MG63 (cell line): ENCODE measurements around the gene PRSS35. TPM values are rescaled to one million over a fixed set of nuclear protein-coding genes. Genes with fewer than 3 reads are reported as not detected.
"Not testable (repeated sequence)": the region's sequence is repeated elsewhere in the genome, so short reads cannot be mapped to it uniquely, and the experiment has no call there.

ENCODE experiments used
- DNase-seq: peaks from one replicate; pipeline ENCODE4 v3.0.0-alpha.2; 2020
- H3K27me3 ChIP-seq: fragments of 250-450 bp; sonication (Bioruptor Pico); 2 replicates; pipeline ENCODE4 v1.5.1; 2020; ENCODE audit warnings: mild to moderate bottlenecking, moderate library complexity
- H3K36me3 ChIP-seq: fragments of 250-450 bp; sonication (Bioruptor Pico); 2 replicates; pipeline ENCODE4 v1.5.1; 2020; ENCODE audit warnings: mild to moderate bottlenecking, moderate library complexity
- H3K4me3 ChIP-seq: fragments of 250-450 bp; sonication (Bioruptor Pico); 2 replicates; pipeline ENCODE4 v1.5.1; 2020; ENCODE audit warnings: mild to moderate bottlenecking, moderate library complexity
- H3K9me3 ChIP-seq: fragments of 250-450 bp; sonication (Bioruptor Pico); 2 replicates; pipeline ENCODE4 v1.5.1; 2020; ENCODE audit warnings: mild to moderate bottlenecking, moderate library complexity
- total RNA-seq: library from RNA; depleted of rRNA; stranded (reverse); fragments of >200 nt; shearing (Covaris generic); gene quantifications from 2 replicates; pipeline ENCODE4 v1.2.3, GENCODE V29; 2014; ENCODE audit warnings: low replicate concordance; rRNA removed

The PRSS35 gene
- 0.72 and 1.2 TPM in 2 replicates for total RNA-seq

GRCh38 chr6:83511901-83512681 lies at the start of gene PRSS35:
PRSS35 (plus strand) TSS chr6:83512534; CDS start chr6:83523442, 10,908 bp downstream.
- H3K36me3 ChIP-seq: no peaks in the 10 kb centered on the region
- peak; percentile 31 for DNase-seq

DNA sequence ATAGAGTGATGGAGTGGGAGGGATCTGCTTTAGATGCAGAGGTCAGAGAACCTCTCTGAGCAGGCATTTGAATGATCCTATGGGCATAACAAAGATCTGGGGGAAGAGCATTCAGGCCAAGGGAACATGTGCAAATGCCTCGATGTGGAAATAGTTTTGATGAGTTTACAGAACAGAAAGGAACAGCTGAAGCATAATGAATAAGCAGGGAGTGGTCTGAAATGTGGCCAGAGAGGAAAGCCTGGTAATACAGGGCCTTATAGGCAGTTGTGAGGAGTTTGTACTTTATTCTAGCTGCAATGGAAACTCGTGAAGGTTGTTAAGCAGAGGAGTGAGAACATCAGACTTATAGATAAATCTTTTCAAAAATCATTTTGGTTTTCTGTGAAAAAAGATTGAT lies 48.4 kb upstream of the PRSS35 start:
- H3K4me3 ChIP-seq: no peak overlapping the region
- H3K9me3 ChIP-seq: no peaks in the 10 kb centered on the region
- no peaks in the 10 kb centered on the region; the same call in 1 of the 2 replicates for H3K27me3 ChIP-seq
- DNase-seq: no peak
- no peaks in the 10 kb centered on the region for H3K36me3 ChIP-seq

More at GRCh38 chr6:83511901-83512681, at the start of gene PRSS35:
- Histone ChIP-seq H3K4me3 (peak within 1 kb of the TSS; percentile 19; the same call in 1 of the 2 replicates), H3K27me3 (no peaks in the 10 kb centered on the region), H3K9me3 (no peaks in the 10 kb centered on the region)

GRCh38 chr6:83464381-83465140 lies 47.8 kb upstream of the PRSS35 start:
- no peak overlapping the region for H3K4me3 ChIP-seq
- H3K9me3 ChIP-seq: no peaks in the 10 kb centered on the region
- no peaks in the 10 kb centered on the region for H3K36me3 ChIP-seq
- DNase-seq: no peak
- H3K27me3 ChIP-seq: no peaks in the 10 kb centered on the region; the same call in 1 of the 2 replicates

DNA sequence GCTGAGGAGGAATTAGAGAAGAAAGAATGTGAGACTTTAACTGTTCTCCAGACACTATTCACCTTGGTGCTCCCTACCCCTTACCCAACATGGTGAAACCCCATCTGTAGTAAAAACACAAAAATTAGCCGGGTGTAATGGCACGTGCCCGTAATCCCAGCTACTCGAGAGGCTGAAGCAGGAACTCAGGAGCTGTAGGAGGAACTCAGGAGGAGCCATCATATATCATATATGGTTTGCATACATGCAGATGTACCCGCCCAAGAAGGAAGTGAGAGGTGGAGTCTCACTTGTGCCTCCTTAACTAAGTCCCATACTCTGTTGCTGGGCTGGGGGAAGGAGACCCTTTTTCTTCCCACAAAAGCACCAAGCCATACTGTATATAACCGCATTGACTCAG lies 46.0 kb upstream of the PRSS35 start:
- DNase-seq: no peak
- no peaks in the 10 kb centered on the region for H3K9me3 ChIP-seq
- no peaks in the 10 kb centered on the region for H3K36me3 ChIP-seq
- no peaks in the 10 kb centered on the region; the same call in 1 of the 2 replicates for H3K27me3 ChIP-seq
- no peak overlapping the region for H3K4me3 ChIP-seq

DNA sequence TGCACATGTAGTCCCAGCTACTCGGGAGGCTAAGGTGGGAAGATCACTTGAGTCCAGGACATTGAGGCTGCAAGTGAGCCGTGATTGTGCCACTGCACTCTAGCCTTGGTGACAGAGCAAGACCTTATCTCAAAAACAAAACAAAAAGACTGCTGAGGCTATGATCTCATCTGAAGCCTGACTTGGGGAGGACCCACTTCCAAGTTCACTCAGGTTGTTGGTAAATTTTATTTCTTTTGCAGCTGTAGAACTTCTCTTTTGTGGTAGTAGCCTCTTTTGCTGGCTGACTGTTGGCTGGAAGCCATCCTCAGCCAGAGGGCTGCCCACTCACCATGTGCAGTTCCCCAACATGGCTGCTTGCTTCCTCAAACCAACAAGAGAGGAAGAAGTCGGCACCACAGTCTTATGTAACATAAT lies 44.7 kb upstream of the PRSS35 start:
- no peaks in the 10 kb centered on the region for H3K9me3 ChIP-seq
- H3K27me3 ChIP-seq: no peaks in the 10 kb centered on the region; the same call in 1 of the 2 replicates
- H3K36me3 ChIP-seq: no peaks in the 10 kb centered on the region
- H3K4me3 ChIP-seq: no peak overlapping the region
- no peak for DNase-seq

GRCh38 chr6:83470001-83470400 lies 42.3 kb upstream of the PRSS35 start:
- Histone ChIP-seq H3K4me3 (no peak overlapping the region), H3K36me3 (no peaks in the 10 kb centered on the region)
- no peak for DNase-seq

GRCh38 chr6:83470587-83470986 lies 41.7 kb upstream of the PRSS35 start:
- H3K4me3 ChIP-seq: no peak overlapping the region
- H3K36me3 ChIP-seq: no peaks in the 10 kb centered on the region
- no peaks in the 10 kb centered on the region for H3K9me3 ChIP-seq
- no peak for DNase-seq
- H3K27me3 ChIP-seq: no peaks in the 10 kb centered on the region; the same call in 1 of the 2 replicates

More at GRCh38 chr6:83470001-83470400, 42.3 kb upstream of the PRSS35 start:
- no peaks in the 10 kb centered on the region; the same call in 1 of the 2 replicates for H3K27me3 ChIP-seq
- no peaks in the 10 kb centered on the region for H3K9me3 ChIP-seq

DNA sequence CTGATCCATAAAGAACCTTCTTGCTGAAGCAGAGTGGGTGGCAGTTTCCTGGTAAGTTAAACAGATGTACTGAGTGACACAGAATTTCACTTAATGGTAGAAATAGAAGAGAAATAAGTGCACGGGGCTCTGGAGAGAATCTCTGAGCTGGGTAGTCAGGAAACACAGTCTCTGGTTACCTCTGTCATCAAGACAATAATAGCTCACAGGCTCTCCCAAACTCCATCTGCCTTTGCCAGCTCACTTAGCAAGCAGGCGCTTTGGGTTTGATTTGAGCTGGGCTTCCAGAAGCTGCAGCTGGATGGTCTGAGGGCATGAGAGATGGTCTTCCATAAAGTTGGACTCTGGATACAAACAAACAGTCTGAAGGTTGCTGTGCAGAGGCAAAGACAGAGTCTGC lies 39.6 kb upstream of the PRSS35 start:
- H3K4me3 ChIP-seq: no peak overlapping the region
- H3K27me3 ChIP-seq: no peaks in the 10 kb centered on the region; the same call in 1 of the 2 replicates
- no peaks in the 10 kb centered on the region for H3K36me3 ChIP-seq
- no peak for DNase-seq
- no peaks in the 10 kb centered on the region for H3K9me3 ChIP-seq

DNA sequence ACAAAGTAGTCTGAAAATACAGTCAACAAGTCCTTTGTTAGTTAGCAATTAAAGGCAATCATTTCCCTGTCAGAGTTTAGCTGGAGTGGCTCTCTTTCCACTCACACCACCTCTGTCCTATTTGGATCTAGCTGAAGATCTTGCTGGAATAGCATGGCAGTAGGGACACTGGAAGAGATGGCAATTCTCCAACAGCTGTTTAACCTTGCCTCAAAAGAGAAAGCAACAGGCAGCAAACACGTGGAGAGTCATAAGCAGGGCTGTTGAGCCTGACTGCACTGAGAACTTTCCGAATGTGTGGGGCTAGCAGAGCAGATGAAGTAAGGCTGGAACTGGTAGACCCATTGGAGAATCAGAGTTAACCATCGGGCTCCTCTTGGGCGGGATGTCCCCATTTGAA lies 38.0 kb upstream of the PRSS35 start:
- DNase-seq: no peak
- no peaks in the 10 kb centered on the region for H3K36me3 ChIP-seq
- H3K27me3 ChIP-seq: no peaks in the 10 kb centered on the region
- no peaks in the 10 kb centered on the region for H3K9me3 ChIP-seq
- no peak overlapping the region for H3K4me3 ChIP-seq

DNA sequence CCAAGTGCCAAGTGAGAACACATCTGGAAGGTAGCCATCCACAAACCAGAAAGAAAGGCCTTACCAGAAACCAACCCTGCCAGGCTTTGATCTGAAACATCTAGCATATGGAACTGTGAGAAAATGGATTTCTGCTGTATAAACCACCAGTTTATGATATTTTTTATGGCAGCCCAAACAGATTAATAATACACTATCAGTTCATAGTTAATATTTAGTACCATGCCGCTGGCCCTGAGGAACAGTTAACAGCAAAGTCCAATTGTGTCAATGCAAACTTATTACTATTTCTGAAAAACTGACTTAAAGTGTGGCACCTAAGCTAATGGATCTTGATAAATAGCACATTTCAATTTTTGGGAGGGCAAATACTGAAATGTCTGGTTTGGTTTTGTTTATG lies 35.4 kb upstream of the PRSS35 start:
- H3K27me3 ChIP-seq: no peaks in the 10 kb centered on the region
- no peak overlapping the region for H3K4me3 ChIP-seq
- no peaks in the 10 kb centered on the region for H3K9me3 ChIP-seq
- H3K36me3 ChIP-seq: no peaks in the 10 kb centered on the region
- peak; percentile 1 for DNase-seq

- H3K4me3 ChIP-seq: no peak overlapping the region
- no peak for DNase-seq
- H3K9me3 ChIP-seq: no peaks in the 10 kb centered on the region
- no peaks in the 10 kb centered on the region for H3K36me3 ChIP-seq
- H3K27me3 ChIP-seq: 0 out of 2 replicates have a peak, but pooled peaks cover 5% of the 10 kb centered on the region
Observed at GRCh38 chr6:83479389-83479788, 32.9 kb upstream of the PRSS35 start.

- Histone ChIP-seq H3K4me3 (no peak overlapping the region), H3K9me3 (no peaks in the 10 kb centered on the region), H3K36me3 (no peaks in the 10 kb centered on the region), H3K27me3 (0 out of 2 replicates have a peak, but pooled peaks cover 5% of the 10 kb centered on the region)
- DNase-seq: no peak
Observed at GRCh38 chr6:83480470-83480869, 31.9 kb upstream of the PRSS35 start.

DNA sequence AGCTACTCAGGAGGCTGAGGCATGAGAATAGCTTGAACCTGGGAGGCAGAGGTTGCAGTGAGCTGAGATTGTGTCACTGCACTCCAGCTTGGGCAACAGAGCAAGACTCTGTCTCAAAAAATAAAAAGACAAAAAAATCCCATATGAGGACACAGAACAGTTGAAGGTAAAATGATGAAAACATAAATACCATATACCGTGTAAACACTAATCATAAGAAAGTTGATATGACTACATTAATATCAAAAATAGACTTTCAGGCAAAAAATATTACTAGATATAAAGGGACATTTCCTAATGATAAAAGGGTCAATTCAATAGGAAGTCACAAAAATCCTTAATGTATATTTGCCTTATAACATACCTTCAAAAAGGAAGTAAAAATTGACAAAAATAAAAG lies 30.4 kb upstream of the PRSS35 start:
- not testable (repeated sequence) for H3K27me3 ChIP-seq, H3K9me3 ChIP-seq, H3K36me3 ChIP-seq, H3K4me3 ChIP-seq, DNase-seq

GRCh38 chr6:83488448-83488847 lies 23.9 kb upstream of the PRSS35 start:
- no peaks in the 10 kb centered on the region for H3K36me3 ChIP-seq
- no peaks in the 10 kb centered on the region for H3K9me3 ChIP-seq
- no peak overlapping the region for H3K4me3 ChIP-seq
- no peak for DNase-seq
- H3K27me3 ChIP-seq: no peaks in the 10 kb centered on the region

DNA sequence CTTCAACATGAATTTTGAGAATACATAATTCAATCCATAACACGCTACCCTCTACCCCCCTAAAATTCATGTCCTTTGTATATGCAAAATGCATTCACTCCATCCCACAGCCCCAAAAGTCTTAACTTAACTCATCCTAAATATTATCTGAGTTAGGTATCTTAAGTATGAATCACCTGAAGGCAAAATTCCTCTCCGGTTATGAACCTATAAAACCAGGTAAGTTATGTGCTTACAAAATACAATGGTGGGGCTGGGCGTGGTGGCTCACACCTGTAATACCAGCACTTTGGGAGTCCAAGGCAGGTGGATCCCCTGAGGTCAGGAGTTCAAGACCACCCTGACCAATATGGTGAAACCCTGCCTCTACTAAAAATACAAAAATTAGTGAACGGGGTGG lies 23.5 kb upstream of the PRSS35 start:
- no peaks in the 10 kb centered on the region for H3K27me3 ChIP-seq
- DNase-seq: no peak
- no peaks in the 10 kb centered on the region for H3K9me3 ChIP-seq
- no peaks in the 10 kb centered on the region for H3K36me3 ChIP-seq
- no peak overlapping the region for H3K4me3 ChIP-seq

DNA sequence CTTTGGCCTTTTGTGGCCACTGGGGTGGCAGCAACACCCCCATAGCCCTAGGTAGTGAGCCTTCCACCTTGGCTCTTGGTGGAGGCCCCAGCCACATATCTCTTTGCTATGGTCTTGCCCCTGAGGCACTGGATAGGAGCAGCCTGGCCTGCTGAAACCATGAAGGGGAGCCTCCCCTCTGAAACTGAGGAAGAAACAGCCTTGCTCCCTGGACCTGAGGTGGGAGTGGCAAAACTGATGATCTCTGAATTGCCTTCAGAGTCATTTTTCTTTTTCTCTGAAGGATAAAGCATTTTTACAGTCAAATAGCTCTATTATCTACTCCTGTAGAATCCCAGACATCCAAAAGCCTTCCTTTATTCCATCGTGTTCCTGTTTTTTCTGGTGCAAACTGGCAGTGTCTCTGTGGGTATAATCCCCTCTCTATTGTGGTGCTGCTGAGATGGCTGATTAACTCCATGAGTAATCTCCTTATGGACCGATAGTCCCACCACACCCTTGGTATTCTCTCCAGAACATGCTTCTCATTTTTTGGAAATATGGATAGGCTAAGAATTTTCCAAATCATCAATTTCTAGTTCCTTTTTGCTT lies 22.0 kb upstream of the PRSS35 start:
- no peaks in the 10 kb centered on the region for H3K9me3 ChIP-seq
- no peak for DNase-seq
- H3K4me3 ChIP-seq: no peak overlapping the region
- H3K36me3 ChIP-seq: no peaks in the 10 kb centered on the region
- no peaks in the 10 kb centered on the region for H3K27me3 ChIP-seq

DNA sequence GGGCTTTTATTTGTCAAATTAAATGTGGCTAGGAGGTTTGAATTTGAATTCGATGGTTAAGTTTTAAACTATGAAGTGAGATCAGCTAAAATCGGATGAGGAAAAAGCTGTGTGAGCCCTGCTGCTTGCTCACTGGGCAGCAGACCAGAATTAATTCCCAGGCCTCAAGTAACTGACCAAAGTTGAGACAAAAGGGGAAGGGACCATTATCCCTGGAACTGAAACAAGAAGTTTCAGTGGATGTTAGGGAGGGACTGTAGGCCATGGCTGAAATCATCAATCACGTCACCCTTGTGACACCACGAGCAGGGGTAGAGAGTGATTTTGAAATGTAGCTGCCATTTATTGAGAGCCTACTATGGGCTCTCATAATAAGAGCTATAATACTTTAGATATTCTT lies 7.0 kb upstream of the PRSS35 start:
- DNase-seq: no peak
- no peaks in the 10 kb centered on the region for H3K36me3 ChIP-seq
- H3K27me3 ChIP-seq: no peaks in the 10 kb centered on the region
- H3K9me3 ChIP-seq: no peaks in the 10 kb centered on the region
- H3K4me3 ChIP-seq: no peak overlapping the region
